Measurements from ENCODE around the gene TRDMT1. TPM values are rescaled to one million over a fixed set of nuclear protein-coding genes. Genes with fewer than 3 reads are reported as not detected.

The TRDMT1 gene
- total and polyA plus RNA-seq, 2 donors (not counting 1 experiment from before 2014, with no cell fraction given): 3.0 to 20.4 TPM

- no peak overlapping the region for H3K4me3 Mint-ChIP-seq
- Histone ChIP-seq H3K9me3 (ENCODE audit: control extremely low read depth in 1 of 3, control insufficient read depth in 2 of 3, insufficient read depth in 1 of 3, low read length in 2 of 3) (peaks cover 0 to 1% (median 0%) of the 10 kb centered on the region in 3 donors), H3K27ac (ENCODE audit: low read length in 2 of 2) (no peak overlapping the region), H3K27me3 (replicated peaks in 1 of 4; ENCODE audit: control extremely low read depth in 1 of 4, control insufficient read depth in 3 of 4, insufficient read depth in 4 of 4, low read length in 3 of 4) (no peaks in the 10 kb centered on the region), H3K9ac (ENCODE audit: low read length) (no peak overlapping the region), H2AFZ (ENCODE audit: insufficient read depth, low read depth, low read length, poor library complexity, severe bottlenecking) (no peak overlapping the region), H3K79me2 (ENCODE audit: control insufficient read depth, insufficient read depth, low read length) (no peaks in the 10 kb centered on the region), H4K20me1 (ENCODE audit: control insufficient read depth, insufficient read depth, low read length, poor library complexity, severe bottlenecking) (no peaks in the 10 kb centered on the region), H3K4me2 (replicated peaks; ENCODE audit: low read depth, low read length, poor library complexity, severe bottlenecking) (no peak overlapping the region), H3K4me1 (ENCODE audit: control insufficient read depth in 2 of 2, insufficient read depth in 2 of 2, low read length in 2 of 2) (no peaks in the 10 kb centered on the region), H3K4me3 (ENCODE audit: control extremely low read depth in 1 of 5, extremely low read depth in 1 of 5, insufficient read depth in 1 of 5, low read depth in 2 of 5, low read length in 4 of 5) (no peak overlapping the region), H3K36me3 (replicated peaks in 1 of 2; ENCODE audit: control extremely low read depth in 1 of 2, control insufficient read depth in 1 of 2, extremely low read depth in 1 of 2, insufficient read depth in 2 of 2, low read length in 1 of 2) (no peaks in the 10 kb centered on the region)
- ATAC-seq (ENCODE audit: low read depth) (no peak), DNase-seq (peak; percentile 14)
- H3K27me3 Mint-ChIP-seq: peaks cover 10% of the 10 kb centered on the region
- TF ChIP-seq CTCF (IDR thresholded peaks at IDR 0.05) (no peak), EZH2 (IDR thresholded peaks at IDR 0.05; ENCODE audit: borderline replicate concordance, insufficient read depth, low read depth, low read length, poor library complexity, severe bottlenecking) (no peak)
- H3K4me1 Mint-ChIP-seq: no peaks in the 10 kb centered on the region
- no CpG with 5 or more reads among the region's 2 CpGs for WGBS (ENCODE audit: insufficient coverage)
- intact Hi-C loops (cut with micrococcal nuclease): no loop called here
- POLR2A ChIA-PET: no interaction called here
- H3K27ac Mint-ChIP-seq: no peak overlapping the region
- CTCF ChIA-PET: interaction anchor here (0.6 to 8.1 kb wide), 8 partner anchors 20 to 1642 kb away, joined by 3 to 72 read pairs (median 4); no protein-coding TSS in a partner anchor
- no peaks in the 10 kb centered on the region for H3K9me3 Mint-ChIP-seq (ENCODE audit: insufficient read depth)
These were observed 49.3 kb upstream of the TRDMT1 start for GRCh38 chr10:17250736-17251135.

- peak; percentile 23 for DNase-seq
- Histone ChIP-seq H3K4me1 (ENCODE audit: control insufficient read depth in 2 of 2, insufficient read depth in 2 of 2, low read length in 2 of 2) (no peaks in the 10 kb centered on the region), H3K4me2 (replicated peaks; ENCODE audit: low read depth, low read length, poor library complexity, severe bottlenecking) (no peak overlapping the region), H3K27ac (ENCODE audit: low read length in 2 of 2) (no peak overlapping the region), H2AFZ (ENCODE audit: insufficient read depth, low read depth, low read length, poor library complexity, severe bottlenecking) (no peak overlapping the region), H3K27me3 (replicated peaks in 1 of 4; ENCODE audit: control extremely low read depth in 1 of 4, control insufficient read depth in 3 of 4, insufficient read depth in 4 of 4, low read length in 3 of 4) (no peaks in the 10 kb centered on the region), H3K9ac (ENCODE audit: low read length) (no peak overlapping the region), H3K4me3 (ENCODE audit: control extremely low read depth in 1 of 5, extremely low read depth in 1 of 5, insufficient read depth in 1 of 5, low read depth in 2 of 5, low read length in 4 of 5) (no peak overlapping the region), H3K36me3 (replicated peaks in 1 of 2; ENCODE audit: control extremely low read depth in 1 of 2, control insufficient read depth in 1 of 2, extremely low read depth in 1 of 2, insufficient read depth in 2 of 2, low read length in 1 of 2) (no peaks in the 10 kb centered on the region), H4K20me1 (ENCODE audit: control insufficient read depth, insufficient read depth, low read length, poor library complexity, severe bottlenecking) (no peaks in the 10 kb centered on the region), H3K79me2 (ENCODE audit: control insufficient read depth, insufficient read depth, low read length) (no peaks in the 10 kb centered on the region), H3K9me3 (ENCODE audit: control extremely low read depth in 1 of 3, control insufficient read depth in 2 of 3, insufficient read depth in 1 of 3, low read length in 2 of 3) (peaks cover 0 to 1% (median 0%) of the 10 kb centered on the region in 3 donors)
- Mint-ChIP-seq H3K27me3 (peaks cover 10% of the 10 kb centered on the region), H3K4me3 (no peak overlapping the region), H3K4me1 (no peaks in the 10 kb centered on the region), H3K27ac (no peak overlapping the region), H3K9me3 (ENCODE audit: insufficient read depth) (no peaks in the 10 kb centered on the region)
- no peak for TF ChIP-seq EZH2 (IDR thresholded peaks at IDR 0.05; ENCODE audit: borderline replicate concordance, insufficient read depth, low read depth, low read length, poor library complexity, severe bottlenecking)
- TF ChIP-seq CTCF (IDR thresholded peaks at IDR 0.05): peak; percentile 50
- intact Hi-C loops (cut with micrococcal nuclease): loop anchor here (1.0 to 2.0 kb wide), 2 partner anchors 359 to 407 kb away; no protein-coding TSS in a partner anchor
- CTCF ChIA-PET: interaction anchor here (0.6 to 8.1 kb wide), 4 partner anchors 358 to 410 kb away, joined by 3 to 72 read pairs (median 4); no protein-coding TSS in a partner anchor
- WGBS (ENCODE audit: insufficient coverage): no CpG with 5 or more reads among the region's 4 CpGs
- ATAC-seq (ENCODE audit: low read depth): peak; percentile 31
- POLR2A ChIA-PET: no interaction called here
These were observed 48.3 kb upstream of the TRDMT1 start for GRCh38 chr10:17249820-17250219.

Data from B cell (primary cell).